H1 (cell line): Measurements from ENCODE around the gene COQ8B. TPM values are rescaled to one million over a fixed set of nuclear protein-coding genes. Genes with fewer than 3 reads are reported as not detected.

Experiments used
- ATF2 ChIP-seq: IDR thresholded peaks from 2 replicates; pipeline ENCODE4 v1.6.1; 2012; ENCODE audit warnings: low read length, inconsistent platforms
- BCL11A ChIP-seq, 2 experiments: IDR thresholded peaks; one replicate each; pipeline ENCODE4 v1.6.1; 2011; ENCODE audit warnings: low read depth in 2 of 2, low read length in 2 of 2, mild to moderate bottlenecking in 2 of 2
- CHD1 ChIP-seq: IDR thresholded peaks from 2 replicates; pipeline ENCODE4 v1.6.1; 2012; ENCODE audit warnings: low read depth, low read length, improper control_type of control experiment
- HDAC6 ChIP-seq: IDR thresholded peaks from one replicate; pipeline ENCODE4 v1.7.1; 2012; ENCODE audit warnings: low read depth, mild to moderate bottlenecking, inconsistent platforms, low read length, moderate library complexity
- KDM1A ChIP-seq: fragments of 200-600, 300-600 bp; sonication (generic); IDR thresholded peaks from 2 replicates; pipeline ENCODE4 v1.7.1; 2016; ENCODE audit warnings: mild to moderate bottlenecking, low read length, borderline replicate concordance
- polyA plus RNA-seq, 7 experiments: library from polyadenylated mRNA; depleted of rRNA in 3 of 7; stranded (reverse) in 5 of 7; unstranded in 2 of 7; fragments of >200 nt in 5 of 7; fragments of 200-250 nt in 2 of 7; gene quantifications; 1 replicate in 5 of 7; 2 replicates in 1 of 7; 4 replicates in 1 of 7; pipeline versions ENCODE4 v1.2.1 to v1.2.3, GENCODE V29; 2011 to 2013; ENCODE audit warnings: missing spikeins in 2 of 7, mixed read lengths in 2 of 7
- total RNA-seq: library from RNA; stranded (reverse); fragmentation: NEBNext Ultra II Directional; extraction: Animal tissue kit (Norgen Biotek cat#: 25700); gene quantifications from 2 replicates; pipeline ENCODE4 v1.2.1, GENCODE V29; 2021

Gene COQ8B
- total and polyA plus RNA-seq, 2 of the 8 experiments (the other 6 are each of a cell fraction or from before 2014, with no cell fraction given), result 41.7 to 46.1 TPM

GRCh38 chr19:40666803-40667438 is 49.8 kb downstream of the COQ8B start (continued):
- TF ChIP-seq ATF2, result no peak
- TF ChIP-seq KDM1A, result no peak
- no peak for TF ChIP-seq CHD1
- no peak for TF ChIP-seq HDAC6
- TF ChIP-seq BCL11A (IDR thresholded peaks at IDR 0.05; ENCODE audit: low read depth in 2 of 2, low read length in 2 of 2), result no peak
- TF ChIP-seq, all 59 proteins: peak for 0
